Right lobe of liver (tissue), 6 donors: ENCODE measurements around the gene HNMT. TPM values are rescaled to one million over a fixed set of nuclear protein-coding genes. Genes with fewer than 3 reads are reported as not detected.
"Not testable (repeated sequence)": the region's sequence is repeated elsewhere in the genome, so short reads cannot be mapped to it uniquely, and the experiment has no call there.

Source experiments
- ATAC-seq, 4 donors: fragments of 200-7000 bp; cut with Tn5 transposase; one replicate each; pipeline ENCODE4 v1.9.1; 2020; ENCODE audit warnings: mild to moderate bottlenecking in 4 of 4, moderate library complexity in 4 of 4
- DNase-seq, 3 donors: peaks; one replicate each; pipeline ENCODE4 v3.0.0-alpha.2; 2020
- H3K27ac ChIP-seq, 3 donors: fragments of 200-600 bp; one replicate each; pipeline ENCODE4 v1.8.0; 2022
- H3K27me3 ChIP-seq, 2 donors: fragments of 200-600 bp; one replicate each; pipeline ENCODE4 v1.8.0; 2022
- H3K36me3 ChIP-seq, 4 donors: fragments of 200-600 bp; sonication (generic) in 1 of 4; one replicate each; pipeline versions ENCODE4 v1.5.1 to v1.8.0; 2017 to 2022; ENCODE audit warnings: control low read depth in 1 of 4
- H3K4me1 ChIP-seq, 4 donors: fragments of 200-600 bp; sonication (generic) in 1 of 4; one replicate each; pipeline versions ENCODE4 v1.5.1 to v1.8.0; 2017 to 2022; ENCODE audit warnings: control low read depth in 1 of 4
- H3K4me3 ChIP-seq, 3 donors: fragments of 200-600 bp; one replicate each; pipeline ENCODE4 v1.8.0; 2022
- H3K9me3 ChIP-seq, 4 donors: fragments of 200-600 bp; sonication (generic) in 1 of 4; one replicate each; pipeline versions ENCODE4 v1.5.1 to v1.8.0; 2017 to 2022; ENCODE audit warnings: control low read depth in 1 of 4
- CTCF ChIP-seq, 4 donors: fragments of 200-600 bp in 3 of 4; fragments of 450-650 bp in 1 of 4; IDR thresholded peaks; one replicate each; pipeline versions ENCODE4 v1.5.1 to v1.8.0; 2016 to 2022; ENCODE audit warnings: antibody characterized with exemption in 4 of 4, mild to moderate bottlenecking in 2 of 4
- POLR2A ChIP-seq: fragments of 450-650 bp; IDR thresholded peaks from one replicate; pipeline ENCODE4 v1.6.1; 2017; ENCODE audit warnings: antibody characterized with exemption, mild to moderate bottlenecking
- WGBS: methylation state at CpG from one replicate; pipeline ENCODE4 v1.1.6; 2018; ENCODE audit warnings: low coverage, low lambda C conversion rate; ENCODE audit not compliant: insufficient coverage; ENCODE audit errors: missing lambda C conversion rate; 5-methylcytosine and 5-hydroxymethylcytosine counted together
- intact Hi-C, 2 donors: fragments of 100-400 bp; cut with DNase I; formaldehyde crosslinking; loops; one replicate each; pipeline versions ENCODE4 v1.11.2 to v1.14.1; 2022
- total RNA-seq, 6 experiments: library from RNA; depleted of rRNA in 2 of 6; stranded (reverse); fragments of >200 nt in 2 of 6; fragmentation: NEBNext Ultra II Directional in 3 of 6; extraction: Animal tissue kit (Norgen Biotek cat#: 25700) in 3 of 6; gene quantifications; one replicate each; pipeline versions ENCODE4 v1.1.0 to v1.2.4, GENCODE V29; 2016 to 2023
- donor health status: DM: no; HTN: yes; CAD: no.
- donor health status: DM: no; HTN: no; CAD: no.
- donor health status: DM: no; HTN: no; CAD: no.
- donor health status: DM: no; HTN: yes; CAD: no.
- donor health status: DM: no; HTN: yes; CAD: no.

The HNMT gene
- total RNA-seq, 6 experiments from 2014 or later: 47.2 to 101 (median 59.8) TPM

GRCh38 chr2:137968477-137969417 is 4.5 kb downstream of the HNMT start:
- WGBS: 36% methylated on average over 6 of the region's 6 CpGs
- ATAC-seq: peak; percentile 43 to 66 (median 58)
- no peak for TF ChIP-seq POLR2A
- TF ChIP-seq CTCF (IDR thresholded peaks at IDR 0.05): no peak
- Histone ChIP-seq H3K27ac (peak overlapping the region; percentile 89 to 94 (median 94)), H3K9me3 (no peaks in the 10 kb centered on the region), H3K4me3 (peak overlapping the region in 2 of 3 donors; percentile 4 to 8), H3K27me3 (no peaks in the 10 kb centered on the region), H3K36me3 (peaks cover 0 to 35% (median 12%) of the 10 kb centered on the region in 4 donors), H3K4me1 (peaks cover 0 to 27% (median 10%) of the 10 kb centered on the region in 4 donors)
- DNase-seq: no peak
- intact Hi-C loops: no loop called here

- intact Hi-C loops: no loop called here
- peaks cover 0 to 35% (median 12%) of the 10 kb centered on the region in 4 donors for H3K36me3 ChIP-seq
- H3K4me3 ChIP-seq: no peak overlapping the region
- H3K9me3 ChIP-seq: no peaks in the 10 kb centered on the region
- TF ChIP-seq CTCF (IDR thresholded peaks at IDR 0.05): no peak
- TF ChIP-seq POLR2A: no peak
- ATAC-seq (peak; percentile 29 to 73 (median 46)), DNase-seq (no peak)
- WGBS: 4% methylated on average over 1 of the region's 1 CpG
- peaks cover 0 to 29% (median 10%) of the 10 kb centered on the region in 4 donors for H3K4me1 ChIP-seq
- H3K27me3 ChIP-seq: no peaks in the 10 kb centered on the region
- H3K27ac ChIP-seq: peak overlapping the region; percentile 5 to 94 (median 89)
Measured at GRCh38 chr2:137969418-137969765, 5.1 kb downstream of the HNMT start.

- Histone ChIP-seq H3K27ac (peak overlapping the region in 2 of 3 donors; percentile 5 to 89), H3K4me1 (peaks cover 0 to 34% (median 12%) of the 10 kb centered on the region in 4 donors), H3K9me3 (no peaks in the 10 kb centered on the region), H3K36me3 (peaks cover 0 to 35% (median 12%) of the 10 kb centered on the region in 4 donors), H3K27me3 (no peaks in the 10 kb centered on the region), H3K4me3 (no peak overlapping the region)
- WGBS: 79% methylated on average over 1 of the region's 1 CpG
- TF ChIP-seq POLR2A (no peak), CTCF (IDR thresholded peaks at IDR 0.05) (no peak)
- no peak for ATAC-seq
- intact Hi-C loops: no loop called here
- DNase-seq: no peak
Measured at GRCh38 chr2:137969876-137970275, 5.6 kb downstream of the HNMT start.

DNA sequence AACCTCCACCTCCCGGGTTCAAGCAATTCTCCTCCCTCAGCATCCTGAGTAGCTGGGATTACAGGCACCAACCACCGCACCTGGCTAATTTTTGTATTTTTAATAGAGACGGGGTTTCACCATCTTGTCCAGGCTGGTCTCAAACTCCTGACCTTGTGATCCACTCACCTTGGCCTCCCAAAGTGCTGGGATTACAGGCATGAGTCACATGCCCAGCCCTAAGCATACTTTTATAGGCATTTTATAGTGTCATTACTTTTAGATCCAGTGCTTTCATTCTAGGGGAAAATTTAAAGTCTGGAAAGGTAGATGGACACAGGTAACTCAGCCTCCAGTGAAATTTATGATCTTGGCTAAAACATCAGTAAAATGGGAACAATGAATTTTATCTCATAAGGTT is 7.0 kb downstream of the HNMT start:
- H3K9me3 ChIP-seq, intact Hi-C loops, ATAC-seq, H3K4me3 ChIP-seq, H3K27me3 ChIP-seq, H3K27ac ChIP-seq, DNase-seq: not testable (repeated sequence)
- Histone ChIP-seq H3K4me1 (peaks cover 0 to 48% (median 15%) of the 10 kb centered on the region in 4 donors), H3K36me3 (peaks cover 0 to 35% (median 12%) of the 10 kb centered on the region in 4 donors)
- WGBS: 97% methylated on average over 3 of the region's 3 CpGs

DNA sequence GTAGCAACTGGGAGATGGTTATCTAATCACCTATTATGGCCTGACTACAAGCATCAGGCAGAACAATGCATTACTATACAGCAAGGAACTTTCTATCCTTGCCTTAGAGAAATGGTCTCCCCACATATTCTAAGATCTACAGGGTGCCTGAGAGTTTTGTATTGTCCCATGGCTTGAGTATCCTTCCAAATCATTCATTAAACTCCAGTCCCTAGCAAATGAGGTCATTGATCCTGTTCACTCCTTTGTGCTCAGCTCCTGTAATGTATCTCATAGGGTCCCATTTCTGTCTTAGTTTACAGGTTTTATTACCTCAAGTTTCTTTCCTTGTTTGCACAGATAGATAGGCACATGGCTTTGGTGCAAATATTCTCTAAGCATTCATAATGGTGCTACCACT is 9.0 kb downstream of the HNMT start:
- H3K27me3 ChIP-seq: no peaks in the 10 kb centered on the region
- TF ChIP-seq POLR2A (no peak), CTCF (IDR thresholded peaks at IDR 0.05) (no peak)
- intact Hi-C loops: no loop called here
- ATAC-seq (no peak), DNase-seq (no peak)
- H3K36me3 ChIP-seq: peaks cover 0 to 29% (median 12%) of the 10 kb centered on the region in 4 donors
- H3K27ac ChIP-seq: no peak overlapping the region
- no peaks in the 10 kb centered on the region for H3K9me3 ChIP-seq
- peaks cover 0 to 42% (median 13%) of the 10 kb centered on the region in 4 donors for H3K4me1 ChIP-seq
- H3K4me3 ChIP-seq: no peak overlapping the region
